ENCODE measurements around the gene FAM3B. TPM values are rescaled to one million over a fixed set of nuclear protein-coding genes. Genes with fewer than 3 reads are reported as not detected.

The FAM3B gene, protein sequence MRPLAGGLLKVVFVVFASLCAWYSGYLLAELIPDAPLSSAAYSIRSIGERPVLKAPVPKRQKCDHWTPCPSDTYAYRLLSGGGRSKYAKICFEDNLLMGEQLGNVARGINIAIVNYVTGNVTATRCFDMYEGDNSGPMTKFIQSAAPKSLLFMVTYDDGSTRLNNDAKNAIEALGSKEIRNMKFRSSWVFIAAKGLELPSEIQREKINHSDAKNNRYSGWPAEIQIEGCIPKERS
- 10 to 100 TPM; 50.4 to 74.5 TPM for total RNA-seq

DNA sequence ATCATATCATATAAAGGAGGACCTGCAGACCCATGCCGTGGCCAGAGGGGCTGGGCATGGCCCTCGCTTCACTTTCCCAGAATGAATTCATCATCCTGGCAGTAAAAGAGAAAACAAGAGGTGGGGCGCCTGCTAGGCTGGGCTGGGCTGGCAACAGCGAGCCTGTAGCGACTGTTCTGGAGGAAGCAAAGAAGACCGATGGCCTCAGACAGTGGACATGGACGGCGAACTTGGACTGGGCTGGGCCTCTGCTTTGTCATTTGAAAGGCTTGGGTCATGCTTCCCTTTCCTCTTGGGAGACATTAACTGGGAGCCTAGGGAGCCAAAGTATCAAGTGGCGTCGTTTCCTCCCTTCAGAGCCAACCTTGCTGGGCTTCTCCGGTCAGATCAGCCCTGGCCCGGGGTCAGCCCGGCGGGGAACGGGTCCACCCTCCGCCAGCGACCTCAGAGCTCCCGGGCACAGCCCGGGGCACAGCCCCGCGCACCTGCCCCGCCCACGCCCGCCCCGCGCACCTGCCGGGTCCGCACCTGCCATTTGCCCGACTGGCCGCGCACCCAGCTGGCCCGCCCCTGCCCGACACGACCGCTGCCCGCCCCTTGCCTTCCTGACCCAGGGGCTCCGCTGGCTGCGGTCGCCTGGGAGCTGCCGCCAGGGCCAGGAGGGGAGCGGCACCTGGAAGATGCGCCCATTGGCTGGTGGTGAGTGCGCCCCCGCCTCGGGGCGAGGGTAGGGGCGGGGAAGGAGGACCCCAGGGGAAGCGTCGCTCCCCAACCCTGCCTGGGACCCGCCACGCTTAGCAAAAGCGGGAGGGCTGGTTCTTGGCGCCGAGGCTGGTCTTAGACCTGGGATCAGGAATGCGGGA is at the start of gene FAM3B:
Gene FAM3B (plus strand): TSS at position 602 of the 863 bp plus-strand sequence. CDS start 79 bp downstream, at position 681.
- Histone ChIP-seq H3K4me1 (peaks cover 49% of the 10 kb centered on the region), H3K27me3 (no peaks in the 10 kb centered on the region), H3K36me3 (replicated peaks in 1 of 2; ENCODE audit: insufficient read depth in 1 of 2, low read depth in 2 of 2) (no peaks in the 10 kb centered on the region), H3K4me3 (peak within 1 kb of the TSS; percentile 44 to 53), H3K9me3 (peaks cover 0 to 4% (median 0%) of the 10 kb centered on the region in 3 donors), H3K27ac (peak within 1 kb of the TSS; percentile 85 to 95 (median 92))
- intact Hi-C loops (cut with DNase I): no loop called here
- 3 to 8% methylated on average over 15 to 51 of the region's 55 CpGs for WGBS, 2 donors
- ATAC-seq: peak; percentile 92
- TF ChIP-seq POLR2A (IDR thresholded peaks at IDR 0.05): peak; percentile 41 to 81 (median 65)
- TF ChIP-seq, protein P1, sequence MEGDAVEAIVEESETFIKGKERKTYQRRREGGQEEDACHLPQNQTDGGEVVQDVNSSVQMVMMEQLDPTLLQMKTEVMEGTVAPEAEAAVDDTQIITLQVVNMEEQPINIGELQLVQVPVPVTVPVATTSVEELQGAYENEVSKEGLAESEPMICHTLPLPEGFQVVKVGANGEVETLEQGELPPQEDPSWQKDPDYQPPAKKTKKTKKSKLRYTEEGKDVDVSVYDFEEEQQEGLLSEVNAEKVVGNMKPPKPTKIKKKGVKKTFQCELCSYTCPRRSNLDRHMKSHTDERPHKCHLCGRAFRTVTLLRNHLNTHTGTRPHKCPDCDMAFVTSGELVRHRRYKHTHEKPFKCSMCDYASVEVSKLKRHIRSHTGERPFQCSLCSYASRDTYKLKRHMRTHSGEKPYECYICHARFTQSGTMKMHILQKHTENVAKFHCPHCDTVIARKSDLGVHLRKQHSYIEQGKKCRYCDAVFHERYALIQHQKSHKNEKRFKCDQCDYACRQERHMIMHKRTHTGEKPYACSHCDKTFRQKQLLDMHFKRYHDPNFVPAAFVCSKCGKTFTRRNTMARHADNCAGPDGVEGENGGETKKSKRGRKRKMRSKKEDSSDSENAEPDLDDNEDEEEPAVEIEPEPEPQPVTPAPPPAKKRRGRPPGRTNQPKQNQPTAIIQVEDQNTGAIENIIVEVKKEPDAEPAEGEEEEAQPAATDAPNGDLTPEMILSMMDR (IDR thresholded peaks at IDR 0.05): peak in 2 of 7 experiments; percentile 3 to 5
- peak; percentile 80 to 90 (median 84) for DNase-seq

DNA sequence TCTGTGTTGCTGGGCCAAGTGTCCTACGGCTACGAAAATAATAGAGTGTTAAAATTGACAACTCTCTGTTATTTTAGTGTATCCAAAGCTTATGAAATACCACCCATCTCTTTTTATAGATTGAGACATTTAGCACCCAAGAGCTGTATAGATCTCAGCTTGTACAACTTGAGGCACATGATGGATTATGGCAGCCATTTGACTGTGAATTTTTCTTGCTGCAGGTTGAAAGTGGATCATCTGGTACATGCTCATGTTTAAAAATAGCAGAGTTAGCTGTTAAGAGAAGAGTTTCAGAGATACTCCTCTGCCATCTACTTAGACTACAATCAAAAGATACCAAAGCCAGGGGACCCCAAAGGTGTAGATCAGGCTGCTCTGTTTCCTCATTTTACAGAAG is 49.3 kb upstream of the FAM3B start:
- TF ChIP-seq POLR2A (IDR thresholded peaks at IDR 0.05): no peak
- TF ChIP-seq, protein P1 (IDR thresholded peaks at IDR 0.05): no peak
- ATAC-seq: no peak
- 90 to 96% methylated on average over 2 of the region's 2 CpGs for WGBS, 2 donors
- intact Hi-C loops (cut with DNase I): no loop called here
- Histone ChIP-seq H3K4me1 (no peaks in the 10 kb centered on the region), H3K36me3 (replicated peaks in 1 of 2; ENCODE audit: insufficient read depth in 1 of 2, low read depth in 2 of 2) (no peaks in the 10 kb centered on the region), H3K4me3 (no peak overlapping the region), H3K27ac (no peak overlapping the region), H3K27me3 (no peaks in the 10 kb centered on the region), H3K9me3 (no peaks in the 10 kb centered on the region)
- no peak for DNase-seq

DNA sequence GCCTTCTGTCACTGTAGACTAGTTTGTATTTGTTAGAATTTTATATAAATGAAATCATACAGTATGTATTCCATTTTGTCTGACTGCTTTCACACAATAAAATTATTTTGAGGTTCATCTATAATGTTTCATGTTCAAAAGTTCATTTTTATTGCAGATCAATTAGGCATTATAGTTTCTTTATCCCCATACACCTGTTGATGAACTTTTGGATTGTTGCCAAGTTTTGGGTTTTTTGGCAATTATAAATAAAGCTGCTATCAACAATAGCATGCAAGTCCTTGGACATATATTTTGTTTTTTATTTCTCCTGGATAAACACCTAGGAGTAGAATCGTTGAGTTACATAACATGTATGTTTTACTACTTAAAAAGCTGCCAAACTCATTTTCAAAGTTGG is 47.1 kb upstream of the FAM3B start:
- TF ChIP-seq, protein P1 (IDR thresholded peaks at IDR 0.05): no peak
- no peak for TF ChIP-seq POLR2A (IDR thresholded peaks at IDR 0.05)
- Histone ChIP-seq H3K4me3 (no peak overlapping the region), H3K4me1 (no peaks in the 10 kb centered on the region), H3K27ac (no peak overlapping the region), H3K27me3 (no peaks in the 10 kb centered on the region), H3K36me3 (replicated peaks in 1 of 2; ENCODE audit: insufficient read depth in 1 of 2, low read depth in 2 of 2) (no peaks in the 10 kb centered on the region), H3K9me3 (no peaks in the 10 kb centered on the region)
- DNase-seq (no peak), ATAC-seq (no peak)
- intact Hi-C loops (cut with DNase I): no loop called here
- WGBS, 2 donors: 18 to 26% methylated on average over 1 of the region's 1 CpG

DNA sequence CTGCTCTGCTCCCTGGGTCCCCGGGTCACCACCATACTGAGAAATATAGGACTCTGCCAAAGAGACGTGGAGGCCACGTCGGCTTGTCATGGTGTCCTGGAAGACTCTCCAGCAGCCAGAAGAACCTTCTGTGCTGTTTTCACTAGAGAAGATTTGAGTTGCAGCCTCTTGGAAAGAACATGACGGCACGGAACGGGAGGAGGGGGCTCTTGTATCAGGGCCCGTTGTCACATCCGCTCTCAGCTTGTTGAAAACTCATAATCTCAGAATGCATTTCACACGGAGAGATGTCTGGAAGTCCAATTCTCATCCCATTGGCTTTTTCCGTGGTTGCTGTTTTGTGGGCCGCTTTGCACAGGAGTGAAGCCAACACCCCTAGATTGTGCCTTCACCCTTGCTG is 39.4 kb upstream of the FAM3B start:
- Histone ChIP-seq H3K36me3 (replicated peaks in 1 of 2; ENCODE audit: insufficient read depth in 1 of 2, low read depth in 2 of 2) (peaks cover 0 to 7% of the 10 kb centered on the region in 2 donors), H3K27ac (no peak overlapping the region), H3K4me1 (no peaks in the 10 kb centered on the region), H3K27me3 (no peaks in the 10 kb centered on the region), H3K9me3 (no peaks in the 10 kb centered on the region), H3K4me3 (no peak overlapping the region)
- DNase-seq (no peak), ATAC-seq (no peak)
- intact Hi-C loops (cut with DNase I): no loop called here
- TF ChIP-seq, protein P1 (IDR thresholded peaks at IDR 0.05): no peak
- TF ChIP-seq POLR2A (IDR thresholded peaks at IDR 0.05): no peak
- WGBS, 2 donors: 90 to 91% methylated on average over 12 of the region's 12 CpGs
